H1 (cell line): Measurements from ENCODE around the gene IFT20. TPM values are rescaled to one million over a fixed set of nuclear protein-coding genes. Genes with fewer than 3 reads are reported as not detected.

ENCODE experiments used
- ATF3 ChIP-seq: IDR thresholded peaks from 2 replicates; pipeline ENCODE4 v1.6.1; 2011; ENCODE audit warnings: low read depth, mild to moderate bottlenecking, low read length; ENCODE audit not compliant: insufficient read depth
- BRCA1 ChIP-seq: IDR thresholded peaks from 2 replicates; pipeline ENCODE4 v1.6.1; 2012; ENCODE audit warnings: low read depth, low read length, improper control_type of control experiment
- MAX ChIP-seq: IDR thresholded peaks from 2 replicates; pipeline ENCODE4 v1.6.1; 2012; ENCODE audit warnings: inconsistent platforms
- NRF1 ChIP-seq: IDR thresholded peaks from 2 replicates; pipeline ENCODE4 v1.6.1; 2011; ENCODE audit warnings: mild to moderate bottlenecking, low read depth, low read length, improper control_type of control experiment
- POLR2A ChIP-seq, 2 experiments: IDR thresholded peaks; 1 replicate in 1 of 2; 2 replicates in 1 of 2; pipeline ENCODE4 v1.6.1; 2011; ENCODE audit warnings: low read depth in 2 of 2, low read length in 2 of 2, mild to moderate bottlenecking in 2 of 2; ENCODE audit errors: control extremely low read depth in 1 of 2
- POLR2AphosphoS5 ChIP-seq: IDR thresholded peaks from 2 replicates; pipeline ENCODE4 v1.6.1; 2011; ENCODE audit warnings: low read depth, low read length
- SAP30 ChIP-seq: fragments of 300-600 bp; sonication (generic); IDR thresholded peaks from 2 replicates; pipeline ENCODE4 v1.7.1; 2012; ENCODE audit warnings: low read length, moderate library complexity, mild to moderate bottlenecking, inconsistent platforms; ENCODE audit not compliant: insufficient read depth, insufficient replicate concordance
- SIRT6 ChIP-seq: IDR thresholded peaks from one replicate; pipeline ENCODE4 v1.7.1; 2012; ENCODE audit warnings: low read length, inconsistent platforms
- polyA plus RNA-seq, 7 experiments: library from polyadenylated mRNA; depleted of rRNA in 3 of 7; stranded (reverse) in 5 of 7; unstranded in 2 of 7; fragments of >200 nt in 5 of 7; fragments of 200-250 nt in 2 of 7; gene quantifications; 1 replicate in 5 of 7; 2 replicates in 1 of 7; 4 replicates in 1 of 7; pipeline versions ENCODE4 v1.2.1 to v1.2.3, GENCODE V29; 2011 to 2013; ENCODE audit warnings: missing spikeins in 2 of 7, mixed read lengths in 2 of 7
- total RNA-seq: library from RNA; stranded (reverse); fragmentation: NEBNext Ultra II Directional; extraction: Animal tissue kit (Norgen Biotek cat#: 25700); gene quantifications from 2 replicates; pipeline ENCODE4 v1.2.1, GENCODE V29; 2021
- TF ChIP-seq, protein P1 (sequence below): fragments of 300-600 bp; sonication (generic); IDR thresholded peaks from 2 replicates; pipeline ENCODE4 v1.7.1; 2012; ENCODE audit warnings: low read length, moderate library complexity, mild to moderate bottlenecking, inconsistent platforms; ENCODE audit not compliant: insufficient replicate concordance

IFT20 gene
- total and polyA plus RNA-seq, 2 of the 8 experiments (the other 6 are each of a cell fraction or from before 2014, with no cell fraction given) = 9.0 to 21.0 TPM

- TF ChIP-seq, protein P1, sequence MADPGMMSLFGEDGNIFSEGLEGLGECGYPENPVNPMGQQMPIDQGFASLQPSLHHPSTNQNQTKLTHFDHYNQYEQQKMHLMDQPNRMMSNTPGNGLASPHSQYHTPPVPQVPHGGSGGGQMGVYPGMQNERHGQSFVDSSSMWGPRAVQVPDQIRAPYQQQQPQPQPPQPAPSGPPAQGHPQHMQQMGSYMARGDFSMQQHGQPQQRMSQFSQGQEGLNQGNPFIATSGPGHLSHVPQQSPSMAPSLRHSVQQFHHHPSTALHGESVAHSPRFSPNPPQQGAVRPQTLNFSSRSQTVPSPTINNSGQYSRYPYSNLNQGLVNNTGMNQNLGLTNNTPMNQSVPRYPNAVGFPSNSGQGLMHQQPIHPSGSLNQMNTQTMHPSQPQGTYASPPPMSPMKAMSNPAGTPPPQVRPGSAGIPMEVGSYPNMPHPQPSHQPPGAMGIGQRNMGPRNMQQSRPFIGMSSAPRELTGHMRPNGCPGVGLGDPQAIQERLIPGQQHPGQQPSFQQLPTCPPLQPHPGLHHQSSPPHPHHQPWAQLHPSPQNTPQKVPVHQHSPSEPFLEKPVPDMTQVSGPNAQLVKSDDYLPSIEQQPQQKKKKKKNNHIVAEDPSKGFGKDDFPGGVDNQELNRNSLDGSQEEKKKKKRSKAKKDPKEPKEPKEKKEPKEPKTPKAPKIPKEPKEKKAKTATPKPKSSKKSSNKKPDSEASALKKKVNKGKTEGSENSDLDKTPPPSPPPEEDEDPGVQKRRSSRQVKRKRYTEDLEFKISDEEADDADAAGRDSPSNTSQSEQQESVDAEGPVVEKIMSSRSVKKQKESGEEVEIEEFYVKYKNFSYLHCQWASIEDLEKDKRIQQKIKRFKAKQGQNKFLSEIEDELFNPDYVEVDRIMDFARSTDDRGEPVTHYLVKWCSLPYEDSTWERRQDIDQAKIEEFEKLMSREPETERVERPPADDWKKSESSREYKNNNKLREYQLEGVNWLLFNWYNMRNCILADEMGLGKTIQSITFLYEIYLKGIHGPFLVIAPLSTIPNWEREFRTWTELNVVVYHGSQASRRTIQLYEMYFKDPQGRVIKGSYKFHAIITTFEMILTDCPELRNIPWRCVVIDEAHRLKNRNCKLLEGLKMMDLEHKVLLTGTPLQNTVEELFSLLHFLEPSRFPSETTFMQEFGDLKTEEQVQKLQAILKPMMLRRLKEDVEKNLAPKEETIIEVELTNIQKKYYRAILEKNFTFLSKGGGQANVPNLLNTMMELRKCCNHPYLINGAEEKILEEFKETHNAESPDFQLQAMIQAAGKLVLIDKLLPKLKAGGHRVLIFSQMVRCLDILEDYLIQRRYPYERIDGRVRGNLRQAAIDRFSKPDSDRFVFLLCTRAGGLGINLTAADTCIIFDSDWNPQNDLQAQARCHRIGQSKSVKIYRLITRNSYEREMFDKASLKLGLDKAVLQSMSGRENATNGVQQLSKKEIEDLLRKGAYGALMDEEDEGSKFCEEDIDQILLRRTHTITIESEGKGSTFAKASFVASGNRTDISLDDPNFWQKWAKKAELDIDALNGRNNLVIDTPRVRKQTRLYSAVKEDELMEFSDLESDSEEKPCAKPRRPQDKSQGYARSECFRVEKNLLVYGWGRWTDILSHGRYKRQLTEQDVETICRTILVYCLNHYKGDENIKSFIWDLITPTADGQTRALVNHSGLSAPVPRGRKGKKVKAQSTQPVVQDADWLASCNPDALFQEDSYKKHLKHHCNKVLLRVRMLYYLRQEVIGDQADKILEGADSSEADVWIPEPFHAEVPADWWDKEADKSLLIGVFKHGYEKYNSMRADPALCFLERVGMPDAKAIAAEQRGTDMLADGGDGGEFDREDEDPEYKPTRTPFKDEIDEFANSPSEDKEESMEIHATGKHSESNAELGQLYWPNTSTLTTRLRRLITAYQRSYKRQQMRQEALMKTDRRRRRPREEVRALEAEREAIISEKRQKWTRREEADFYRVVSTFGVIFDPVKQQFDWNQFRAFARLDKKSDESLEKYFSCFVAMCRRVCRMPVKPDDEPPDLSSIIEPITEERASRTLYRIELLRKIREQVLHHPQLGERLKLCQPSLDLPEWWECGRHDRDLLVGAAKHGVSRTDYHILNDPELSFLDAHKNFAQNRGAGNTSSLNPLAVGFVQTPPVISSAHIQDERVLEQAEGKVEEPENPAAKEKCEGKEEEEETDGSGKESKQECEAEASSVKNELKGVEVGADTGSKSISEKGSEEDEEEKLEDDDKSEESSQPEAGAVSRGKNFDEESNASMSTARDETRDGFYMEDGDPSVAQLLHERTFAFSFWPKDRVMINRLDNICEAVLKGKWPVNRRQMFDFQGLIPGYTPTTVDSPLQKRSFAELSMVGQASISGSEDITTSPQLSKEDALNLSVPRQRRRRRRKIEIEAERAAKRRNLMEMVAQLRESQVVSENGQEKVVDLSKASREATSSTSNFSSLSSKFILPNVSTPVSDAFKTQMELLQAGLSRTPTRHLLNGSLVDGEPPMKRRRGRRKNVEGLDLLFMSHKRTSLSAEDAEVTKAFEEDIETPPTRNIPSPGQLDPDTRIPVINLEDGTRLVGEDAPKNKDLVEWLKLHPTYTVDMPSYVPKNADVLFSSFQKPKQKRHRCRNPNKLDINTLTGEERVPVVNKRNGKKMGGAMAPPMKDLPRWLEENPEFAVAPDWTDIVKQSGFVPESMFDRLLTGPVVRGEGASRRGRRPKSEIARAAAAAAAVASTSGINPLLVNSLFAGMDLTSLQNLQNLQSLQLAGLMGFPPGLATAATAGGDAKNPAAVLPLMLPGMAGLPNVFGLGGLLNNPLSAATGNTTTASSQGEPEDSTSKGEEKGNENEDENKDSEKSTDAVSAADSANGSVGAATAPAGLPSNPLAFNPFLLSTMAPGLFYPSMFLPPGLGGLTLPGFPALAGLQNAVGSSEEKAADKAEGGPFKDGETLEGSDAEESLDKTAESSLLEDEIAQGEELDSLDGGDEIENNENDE = no peak
- TF ChIP-seq POLR2A (IDR thresholded peaks at IDR 0.05; ENCODE audit: control extremely low read depth in 1 of 2, low read depth in 2 of 2, low read length in 2 of 2) (no peak; a peak in 1 of 3 replicates), POLR2AphosphoS5 (no peak), SIRT6 (no peak), SAP30 (no peak), BRCA1 (no peak), ATF3 (no peak), MAX (no peak), NRF1 (no peak)
Measured at GRCh38 chr17:28343491-28343932, 8.2 kb upstream of the IFT20 start (continued).
